CMK (cell line): ENCODE data around the gene RGS7.
"Not testable (repeated sequence)": the region's sequence is repeated elsewhere in the genome, so short reads cannot be mapped to it uniquely, and the experiment has no call there.

Source experiments
- DNase-seq: peaks from one replicate; pipeline ENCODE4 v3.0.0-alpha.2; 2010; ENCODE audit warnings: low read depth

The RGS7 gene

DNA sequence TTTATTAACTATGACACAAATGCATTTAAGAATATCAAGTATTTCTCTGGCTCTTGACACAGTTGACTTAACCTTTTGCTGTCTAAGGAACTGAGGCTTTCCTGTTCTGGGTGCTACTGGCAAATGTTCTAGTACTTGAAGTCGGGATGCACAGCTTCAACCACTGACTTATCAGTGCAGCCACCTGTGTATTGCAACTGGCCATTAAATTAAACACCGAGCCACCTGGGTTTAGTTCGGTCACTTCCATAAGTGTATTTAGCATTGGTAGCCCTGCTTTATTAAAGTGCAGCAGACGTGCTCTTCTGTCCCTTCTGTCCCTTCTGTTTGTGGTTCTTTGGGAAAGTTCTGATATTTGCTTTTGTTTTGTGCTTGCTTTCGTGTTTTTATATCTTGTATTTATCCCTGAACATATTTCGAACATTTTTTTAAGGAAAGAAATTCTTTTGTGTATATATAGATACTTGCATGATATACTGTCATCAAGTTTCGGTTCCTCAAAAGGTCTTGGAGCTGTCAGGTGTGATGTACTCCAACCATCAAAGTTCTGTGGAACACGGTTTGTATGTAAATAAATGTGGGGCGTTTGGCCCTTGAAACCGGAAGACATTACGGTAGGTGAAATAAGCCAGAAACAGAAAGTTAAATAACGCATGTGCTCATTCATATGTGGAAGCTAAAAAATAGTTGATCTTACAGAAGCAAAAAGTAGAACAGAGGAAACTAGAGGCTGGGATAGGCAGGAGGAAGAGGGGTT lies 447.1 kb downstream of the RGS7 start:
- no peak for DNase-seq

DNA sequence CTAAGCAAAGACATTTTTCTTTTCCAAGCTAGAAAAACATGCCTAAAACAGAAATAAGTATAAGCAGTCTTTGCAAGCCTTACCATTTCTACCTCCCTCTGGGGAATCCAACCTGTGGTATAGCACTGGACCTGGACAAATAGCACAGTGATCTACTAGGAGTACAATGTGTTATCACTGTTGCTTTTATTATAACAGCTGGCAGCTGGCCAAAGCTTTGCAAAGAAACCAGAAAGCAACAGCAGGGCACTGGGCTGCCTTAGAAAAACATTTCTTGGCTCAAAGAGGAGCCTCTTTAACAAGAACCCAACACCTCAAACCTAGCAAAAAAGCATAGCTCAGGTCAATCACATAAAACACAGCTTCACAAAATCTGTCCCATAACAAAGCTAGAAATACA lies 450.5 kb downstream of the RGS7 start:
- no peak for DNase-seq

DNA sequence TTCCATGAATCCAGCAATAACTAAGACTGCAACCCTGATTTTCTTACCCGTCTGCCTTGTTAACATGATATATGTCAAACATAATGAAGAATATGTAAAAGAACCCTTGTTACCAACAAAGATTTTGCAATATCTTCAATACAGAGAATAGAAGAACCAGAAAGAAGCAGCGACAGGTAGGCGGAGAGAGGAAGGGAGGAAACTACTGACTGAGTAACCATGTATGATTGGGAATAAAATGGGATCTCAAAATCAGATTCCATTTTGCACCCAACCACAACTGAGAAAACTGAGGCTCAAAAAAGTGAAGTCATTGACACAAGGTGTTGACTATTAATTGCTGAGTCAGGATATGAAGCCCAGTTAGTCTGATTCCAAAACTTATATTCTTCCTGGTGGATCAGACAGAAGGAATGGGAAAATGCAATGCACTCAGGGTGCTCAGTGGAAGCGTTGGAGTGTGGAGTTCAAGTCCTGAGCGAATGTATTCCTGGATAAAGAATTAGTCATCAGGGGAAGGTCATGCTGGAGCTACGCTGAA lies 451.7 kb downstream of the RGS7 start:
- no peak for DNase-seq

DNA sequence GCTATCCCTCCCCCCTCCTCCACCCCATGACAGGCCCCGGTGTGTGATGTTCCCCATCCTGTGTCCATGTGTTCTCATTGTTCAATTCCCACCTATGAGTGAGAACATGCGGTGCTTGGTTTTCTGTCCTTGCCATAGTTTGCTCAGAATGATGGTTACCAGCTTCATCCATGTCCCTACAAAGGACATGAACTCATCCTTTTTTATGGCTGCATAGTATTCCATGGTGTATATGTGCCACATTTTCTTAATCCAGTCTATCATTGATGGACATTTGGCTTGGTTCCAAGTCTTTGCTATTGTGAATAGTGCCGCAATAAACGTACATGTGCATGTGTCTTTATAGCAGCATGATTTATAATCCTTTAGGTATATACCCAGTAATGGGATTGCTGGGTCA lies 461.6 kb downstream of the RGS7 start:
- not testable (repeated sequence) for DNase-seq

DNA sequence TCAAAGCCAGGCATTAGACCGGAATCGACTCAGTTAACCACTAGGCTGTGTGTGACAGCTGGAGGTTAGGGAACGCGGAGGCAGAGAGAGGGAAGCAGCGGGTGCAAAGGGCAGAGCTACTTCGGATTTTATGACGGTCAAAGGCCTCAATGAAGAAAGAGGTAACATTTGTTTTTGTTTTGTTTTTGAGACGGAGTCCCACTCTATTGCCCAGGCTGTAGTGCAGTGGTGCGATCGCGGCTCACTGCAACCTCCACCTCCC lies 468.3 kb downstream of the RGS7 start:
- no peak for DNase-seq

DNA sequence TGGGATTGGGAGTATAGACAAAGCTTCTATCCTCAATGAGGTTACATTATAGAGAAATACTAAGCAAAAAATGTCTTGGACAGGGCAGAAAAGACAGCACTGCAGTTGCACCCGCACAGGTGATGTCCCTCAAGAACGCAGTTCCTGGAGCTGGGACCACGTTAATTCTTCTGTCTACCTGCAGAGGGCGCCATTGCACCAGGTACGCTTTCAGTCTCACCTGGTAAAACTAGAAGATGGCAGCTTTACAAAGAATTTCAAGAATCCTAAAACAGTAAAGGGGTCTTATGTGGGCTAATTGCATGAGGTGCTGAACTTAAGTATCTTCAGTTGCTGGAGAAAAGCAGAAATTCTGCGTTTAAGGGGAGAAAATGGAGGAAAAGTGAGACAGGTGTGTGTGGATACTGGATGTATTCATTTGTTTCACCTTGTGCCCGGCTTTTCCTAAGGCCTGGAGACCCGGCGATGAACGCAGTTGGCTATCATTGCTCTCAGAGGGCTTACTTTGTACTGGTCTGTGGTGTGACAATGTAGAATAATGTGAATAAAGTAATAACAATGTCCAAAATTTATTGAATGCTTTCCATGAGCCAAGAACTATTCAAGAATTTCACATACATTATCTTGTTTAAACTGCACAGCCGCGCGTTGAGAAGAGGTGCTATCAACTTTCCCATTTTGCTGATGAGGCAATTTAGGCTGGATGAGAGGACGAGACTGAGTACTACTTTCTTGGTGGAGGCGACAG lies 468.8 kb downstream of the RGS7 start:
- no peak for DNase-seq

DNA sequence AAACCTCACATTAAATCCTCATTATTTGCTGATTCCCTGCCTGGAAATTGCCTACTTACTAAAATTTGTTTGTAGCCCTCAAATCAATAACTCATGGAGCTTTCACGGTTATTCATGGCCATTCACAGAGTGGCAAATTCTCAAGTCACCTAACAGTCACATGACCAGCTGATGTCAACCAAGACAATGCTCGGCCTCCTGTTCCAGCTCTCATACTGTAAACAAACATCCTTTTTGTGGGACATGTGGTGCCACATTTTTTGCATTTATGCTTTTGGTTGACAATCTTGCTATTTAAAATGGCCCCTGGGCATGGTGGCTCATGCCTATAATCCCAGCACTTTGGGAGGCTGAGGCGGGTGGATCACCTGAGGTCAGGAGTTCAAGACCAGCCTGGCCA lies 473.5 kb downstream of the RGS7 start:
- DNase-seq, result no peak

DNA sequence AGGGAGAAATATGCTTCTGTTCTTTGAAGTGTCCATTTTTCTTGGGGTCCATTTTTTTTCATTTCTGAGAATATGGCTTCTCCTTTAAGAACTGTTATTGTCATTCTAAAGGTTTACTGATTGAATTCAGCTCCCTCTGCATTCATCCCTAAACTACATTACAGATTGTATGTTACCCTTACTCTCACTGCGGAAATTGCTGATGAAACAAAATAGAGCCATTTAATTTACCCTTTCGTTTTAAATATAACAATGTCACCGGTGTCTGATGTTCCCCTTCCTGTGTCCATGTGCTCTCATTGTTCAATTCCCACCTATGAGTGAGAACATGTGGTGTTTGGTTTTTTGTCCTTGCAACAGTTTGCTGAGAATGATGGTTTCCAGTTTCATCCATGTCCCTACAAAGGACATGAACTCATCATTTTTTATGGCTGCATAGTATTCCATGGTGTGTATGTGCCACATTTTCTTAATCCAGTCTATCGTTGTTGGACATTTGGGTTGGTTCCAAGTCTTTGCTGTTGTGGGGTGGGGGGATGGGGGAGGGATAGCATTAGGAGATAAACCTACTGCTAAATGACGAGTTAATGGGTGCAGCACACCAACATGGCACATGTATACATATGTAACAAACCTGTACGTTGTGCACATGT lies 474.2 kb downstream of the RGS7 start:
- DNase-seq, result not testable (repeated sequence)

DNA sequence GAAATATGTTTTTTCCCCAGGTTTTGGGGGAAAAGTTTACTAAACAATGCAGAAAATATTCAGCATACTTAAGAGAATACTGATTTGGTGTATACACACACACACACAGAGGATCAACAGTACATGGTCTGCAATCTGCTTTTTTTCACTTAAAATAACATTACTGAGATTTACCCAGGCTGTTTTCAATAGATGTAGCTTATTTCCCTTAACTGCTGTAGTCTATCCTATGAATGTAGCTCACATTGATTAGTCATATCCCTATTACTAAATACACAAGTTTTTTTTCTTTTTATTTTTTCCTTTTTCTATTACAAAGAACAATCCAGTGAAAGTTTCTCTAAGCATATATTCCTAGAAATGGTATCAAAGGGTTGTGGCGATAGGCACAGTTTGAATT lies 478.4 kb downstream of the RGS7 start:
- DNase-seq, result no peak

DNA sequence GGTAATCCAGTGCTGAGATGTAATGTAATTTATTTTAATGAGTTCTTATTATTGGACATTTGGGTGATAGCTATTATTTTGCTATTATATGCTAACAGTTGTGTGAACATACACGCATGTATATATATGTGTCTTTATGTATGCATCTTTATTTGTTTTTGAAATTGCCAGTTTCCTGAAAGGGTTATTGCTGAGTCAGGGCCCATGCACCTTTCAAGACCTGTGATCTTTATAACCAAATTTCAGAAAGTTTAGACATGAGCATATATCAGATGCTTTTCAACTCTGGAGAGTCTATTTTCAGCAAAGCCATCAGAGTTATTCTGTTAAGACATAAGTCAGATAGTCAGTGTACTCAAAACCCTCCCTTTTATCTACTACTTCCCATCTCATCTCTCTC lies 479.4 kb downstream of the RGS7 start:
- no peak for DNase-seq

DNA sequence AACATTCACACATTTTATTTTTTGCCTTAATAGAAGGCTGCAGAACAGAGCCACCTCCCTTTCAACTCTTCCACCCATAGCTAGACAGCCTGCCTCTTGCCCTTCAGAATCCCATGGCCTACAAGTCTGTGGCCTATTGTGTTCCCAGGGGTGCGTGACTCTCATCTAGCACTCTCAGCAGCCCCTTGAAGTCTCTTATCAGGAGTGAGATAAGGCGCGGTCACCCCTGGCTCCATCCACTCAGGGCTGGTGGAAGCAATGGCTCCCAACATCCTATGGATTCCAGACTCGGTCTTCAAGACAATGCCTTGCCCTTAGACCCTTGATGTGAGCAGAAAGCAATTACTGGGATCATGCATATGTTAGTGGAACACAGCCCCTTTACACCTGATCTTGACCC lies 480.9 kb downstream of the RGS7 start:
- no peak for DNase-seq

DNA sequence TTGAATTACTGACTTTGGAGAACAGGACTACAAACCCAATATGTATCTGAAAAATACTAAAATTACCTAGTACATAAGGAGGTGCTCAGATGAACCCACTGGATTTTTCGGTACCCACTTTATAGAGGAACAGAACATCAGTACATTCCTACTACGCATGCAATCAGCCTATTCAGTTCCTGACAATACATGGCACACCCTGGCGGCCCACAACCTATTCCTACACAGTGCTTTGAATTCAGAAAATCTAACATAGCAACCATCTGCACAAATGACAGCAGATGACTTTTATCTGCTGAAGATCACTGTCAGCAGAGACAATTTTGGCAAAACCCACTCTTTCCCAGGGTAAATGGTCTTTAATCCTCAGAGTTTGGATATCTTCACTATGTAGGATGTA lies 487.9 kb downstream of the RGS7 start:
- no peak for DNase-seq

DNA sequence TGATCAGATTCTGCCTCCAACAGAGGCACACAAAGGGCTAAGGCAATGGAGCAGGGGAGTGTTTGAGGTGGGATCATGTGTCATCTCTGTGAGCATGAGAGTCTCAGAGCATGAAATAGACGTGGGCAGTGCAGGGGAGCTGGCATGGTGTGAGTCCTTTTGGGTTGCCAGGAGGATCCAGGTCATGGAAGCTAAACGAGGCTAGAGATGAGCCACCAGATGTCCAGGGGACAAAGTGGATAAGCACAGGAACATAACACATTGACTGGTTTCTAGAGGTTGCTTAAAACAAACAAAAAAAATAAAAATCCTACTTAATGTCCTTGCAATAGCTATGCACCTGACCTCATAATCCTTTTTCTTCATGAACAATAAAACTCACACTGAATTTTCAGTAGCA lies 490.3 kb downstream of the RGS7 start:
- no peak for DNase-seq

DNA sequence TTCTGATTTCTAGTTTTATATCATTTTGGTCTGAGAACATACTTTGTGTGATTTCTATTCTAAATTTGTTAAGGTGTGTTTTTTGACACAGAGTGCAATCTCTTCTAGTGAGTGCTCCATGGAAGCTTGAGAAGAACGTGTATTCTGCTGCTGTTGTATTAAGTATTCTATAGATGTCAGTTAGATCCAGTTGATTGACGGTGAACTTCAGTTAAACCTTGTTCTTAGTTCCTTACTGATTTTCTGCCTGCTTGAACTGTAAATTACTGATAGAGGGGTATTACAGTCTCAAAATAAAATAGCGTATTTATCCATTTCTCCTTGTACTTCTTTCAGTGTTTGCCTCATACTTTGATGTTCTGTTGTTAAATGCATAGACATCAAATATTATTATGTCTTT lies 497.0 kb downstream of the RGS7 start:
- DNase-seq, result no peak

DNA sequence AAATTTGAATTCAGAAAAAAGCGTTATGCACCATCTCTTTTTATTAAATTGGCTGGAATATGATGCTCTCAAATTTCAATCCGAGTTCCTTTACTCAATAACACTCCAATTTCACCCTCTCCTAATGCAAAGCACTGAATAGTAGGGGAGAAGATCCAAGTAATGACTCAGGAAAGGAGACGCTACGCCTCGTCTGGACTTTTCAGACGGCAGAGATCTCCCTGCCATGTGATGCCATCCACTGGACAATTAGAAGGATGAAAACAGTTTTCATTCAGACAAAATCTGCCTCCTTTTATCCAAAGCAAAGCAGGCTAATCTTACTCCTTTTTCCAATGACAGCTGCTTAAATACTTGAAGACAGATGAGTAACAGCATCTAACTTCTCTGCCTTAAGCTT lies 502.6 kb downstream of the RGS7 start:
- DNase-seq, result no peak

DNA sequence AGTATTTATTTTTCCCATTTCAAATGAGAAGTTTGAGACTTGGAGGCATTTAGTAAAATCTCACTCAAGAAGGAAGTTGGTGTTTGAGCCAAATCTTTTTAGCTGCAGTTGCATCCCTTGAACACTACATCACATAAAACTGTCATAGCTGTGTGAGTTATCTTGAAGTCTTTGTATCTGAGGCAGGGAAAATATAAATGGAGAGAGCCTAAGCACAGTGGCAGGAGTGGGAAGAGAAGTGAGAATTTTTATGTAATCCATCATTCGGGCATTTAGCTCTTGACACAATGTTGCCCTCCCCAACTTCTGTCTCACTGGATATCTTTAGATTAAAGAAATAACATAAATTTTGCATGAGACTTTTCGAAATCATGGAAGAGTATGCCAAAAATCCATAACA lies 509.7 kb downstream of the RGS7 start:
- no peak for DNase-seq

DNA sequence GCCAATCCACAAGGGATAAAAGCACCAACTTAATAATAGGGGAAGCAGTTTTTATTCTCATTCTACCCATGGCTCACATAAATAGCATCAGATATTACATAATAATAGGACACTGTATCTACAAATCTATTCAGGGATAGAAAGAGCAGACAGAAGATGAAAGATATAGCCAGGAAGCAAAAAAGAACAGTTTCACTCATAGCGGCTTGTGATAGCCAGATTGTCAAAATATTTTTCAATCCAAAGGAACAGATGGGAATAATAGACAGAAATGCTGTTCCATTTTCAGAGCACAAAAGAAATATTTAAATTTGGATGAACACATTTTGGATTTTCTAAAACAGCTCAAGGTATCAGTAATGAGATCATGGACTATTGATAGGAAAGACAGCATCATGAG lies 512.5 kb downstream of the RGS7 start:
- DNase-seq, result no peak

DNA sequence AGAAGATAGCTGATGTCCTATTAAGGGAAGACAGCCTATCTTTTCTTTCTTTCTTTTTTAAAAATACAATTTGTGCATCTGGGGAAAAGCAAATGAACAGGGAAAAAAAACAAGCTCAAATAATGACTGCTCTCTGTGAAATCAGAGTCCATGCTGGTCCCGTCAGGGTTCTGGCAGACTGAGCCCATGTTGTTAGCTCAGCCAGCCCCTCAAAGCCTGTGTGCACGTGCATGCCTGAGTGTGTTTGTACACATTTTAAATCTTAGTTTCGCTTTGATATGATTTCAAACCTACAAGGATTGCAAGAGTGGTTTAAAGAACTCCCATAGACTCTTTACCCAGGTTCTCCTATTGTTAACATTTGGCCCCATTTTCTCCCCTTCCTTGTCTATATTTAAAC lies 513.2 kb downstream of the RGS7 start:
- DNase-seq, result no peak

DNA sequence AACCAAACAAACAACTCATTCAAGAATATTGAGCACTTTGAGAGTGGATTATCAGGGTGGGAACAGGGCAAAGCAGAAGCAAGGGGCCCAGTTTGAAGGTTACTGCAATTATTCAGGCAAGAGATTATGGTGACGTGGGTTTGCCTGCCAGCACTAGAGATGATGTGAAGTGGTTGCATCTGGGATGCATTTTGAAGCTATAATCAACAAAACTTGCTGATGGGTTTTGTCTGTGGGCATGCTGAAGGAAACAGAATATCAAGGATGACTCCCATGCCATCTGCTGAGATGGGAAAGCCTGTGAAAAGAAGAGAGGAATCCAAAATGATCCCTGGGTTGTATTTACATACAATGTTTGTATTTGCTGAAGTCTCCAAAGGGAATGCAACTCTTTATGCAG lies 520.7 kb downstream of the RGS7 start:
- DNase-seq, result no peak

DNA sequence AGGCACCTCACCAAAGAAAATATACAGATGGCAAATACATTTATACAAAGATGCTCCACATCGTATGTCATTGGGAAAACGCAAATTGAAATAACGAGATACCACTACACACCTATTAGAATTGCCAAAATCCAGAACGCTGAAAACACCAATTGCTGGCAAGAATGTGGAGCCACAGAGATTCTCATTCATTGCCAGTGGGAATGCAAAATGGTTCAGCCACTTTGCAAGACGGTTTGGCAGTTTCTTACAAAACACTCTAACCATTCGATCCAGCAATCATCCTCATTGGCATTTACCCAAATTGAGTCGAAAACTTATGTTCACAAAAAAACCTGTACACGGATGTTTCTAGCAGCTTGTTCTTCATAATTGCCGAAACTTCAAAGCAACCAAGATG lies 521.7 kb downstream of the RGS7 start:
- no peak for DNase-seq

DNA sequence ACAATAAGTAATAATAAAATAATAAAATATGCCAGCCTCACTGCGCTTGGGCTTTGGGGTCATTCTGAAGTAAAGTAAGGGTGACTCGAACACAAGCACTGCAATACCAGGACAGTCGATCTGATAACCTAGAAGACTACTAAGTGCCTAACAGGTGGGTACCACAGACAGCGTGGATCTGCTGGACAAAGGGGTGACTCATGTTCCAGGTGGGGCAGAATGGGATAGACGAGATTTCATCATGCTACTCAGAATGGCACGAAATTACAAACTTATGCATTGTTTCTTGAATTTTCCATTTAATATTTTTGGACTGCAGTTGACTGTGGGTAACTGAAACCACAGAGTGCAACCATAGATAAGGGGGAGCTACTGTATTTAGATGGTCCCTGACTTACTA lies 523.9 kb downstream of the RGS7 start:
- no peak for DNase-seq

DNA sequence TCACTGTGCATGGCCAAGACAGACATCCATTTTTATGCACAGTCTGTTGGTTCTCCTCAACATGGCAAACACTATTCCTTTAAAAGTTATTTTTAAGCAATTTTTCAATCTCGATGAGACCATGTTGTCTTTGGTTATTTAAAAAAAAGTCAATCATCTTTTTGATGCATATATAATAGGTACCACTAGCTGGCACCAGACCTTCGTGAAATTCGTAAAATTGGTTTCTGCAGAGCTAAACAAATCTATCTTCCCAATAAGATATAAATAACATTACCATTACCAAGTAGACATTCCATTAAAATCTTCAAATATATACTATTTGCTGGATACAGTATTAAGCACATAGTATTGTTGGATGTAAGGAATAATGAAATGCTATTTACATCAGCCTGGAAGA lies 525.1 kb downstream of the RGS7 start:
- no peak for DNase-seq

DNA sequence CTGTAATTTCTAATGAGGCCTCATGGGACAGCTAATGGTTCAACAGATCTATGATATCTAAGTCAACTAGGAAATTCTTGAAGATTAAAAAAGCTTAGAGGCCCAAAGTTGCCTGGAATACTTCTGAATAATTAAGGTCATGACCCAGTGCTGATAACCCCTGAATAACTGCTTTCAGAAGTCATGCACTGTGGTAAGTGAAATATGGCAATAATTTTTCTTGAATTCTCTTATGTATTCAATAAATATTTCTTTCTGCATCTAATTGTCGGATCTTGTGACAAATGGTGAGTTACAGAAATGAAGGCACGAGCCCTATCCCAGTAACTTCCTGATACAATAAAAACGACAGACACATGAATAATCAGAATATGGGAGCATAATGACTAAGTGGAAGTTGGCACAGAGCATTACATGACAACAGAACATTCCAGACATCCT lies 525.8 kb downstream of the RGS7 start:
- no peak for DNase-seq
